Endodermal cell (in vitro differentiated cells): ENCODE data around the gene RAD51D. TPM values are rescaled to one million over a fixed set of nuclear protein-coding genes. Genes with fewer than 3 reads are reported as not detected.

Experiments used
- DNase-seq: peaks from one replicate; pipeline ENCODE4 v3.0.0-alpha.2; 2017
- H3K27ac ChIP-seq: 2 replicates; pipeline ENCODE4 v1.5.1; 2013; ENCODE audit warnings: mild to moderate bottlenecking, low read depth, low read length, moderate library complexity
- H3K27me3 ChIP-seq: 2 replicates; pipeline ENCODE4 v1.6.1; 2013; ENCODE audit warnings: mild to moderate bottlenecking, low read length, moderate library complexity; ENCODE audit not compliant: insufficient read depth, control insufficient read depth, poor library complexity, severe bottlenecking
- H3K36me3 ChIP-seq: 2 replicates; pipeline ENCODE4 v1.7.0; 2013; ENCODE audit warnings: mild to moderate bottlenecking, low read length, moderate library complexity; ENCODE audit not compliant: control insufficient read depth, insufficient read depth
- H3K4me1 ChIP-seq: one replicate; pipeline ENCODE4 v1.7.0; 2013; ENCODE audit warnings: low read length; ENCODE audit not compliant: control insufficient read depth, insufficient read depth
- H3K4me3 ChIP-seq: 2 replicates; pipeline ENCODE4 v1.5.1; 2013; ENCODE audit warnings: mild to moderate bottlenecking, low read length, moderate library complexity
- H3K9ac ChIP-seq: 2 replicates; pipeline ENCODE4 v1.6.1; 2013; ENCODE audit warnings: mild to moderate bottlenecking, low read length, moderate library complexity; ENCODE audit not compliant: poor library complexity, severe bottlenecking; ENCODE audit errors: extremely low read depth
- H3K9me3 ChIP-seq: 2 replicates; pipeline ENCODE4 v1.6.1; 2013; ENCODE audit warnings: mild to moderate bottlenecking, low read length, moderate library complexity; ENCODE audit not compliant: control insufficient read depth
- H3K27ac Mint-ChIP-seq: 2 replicates; pipeline ENCODE4 v1.8.0; 2020; ENCODE audit warnings: mixed read lengths
- H3K27me3 Mint-ChIP-seq: 2 replicates; pipeline ENCODE4 v1.8.0; 2021; ENCODE audit warnings: mild to moderate bottlenecking, mixed read lengths; ENCODE audit not compliant: insufficient read depth
- H3K36me3 Mint-ChIP-seq: 2 replicates; pipeline ENCODE4 v1.8.0; 2020; ENCODE audit warnings: low read depth, mixed read lengths
- H3K4me1 Mint-ChIP-seq: 2 replicates; pipeline ENCODE4 v1.8.0; 2020; ENCODE audit warnings: mixed read lengths
- H3K4me3 Mint-ChIP-seq: 2 replicates; pipeline ENCODE4 v1.8.0; 2020; ENCODE audit warnings: mild to moderate bottlenecking, moderate library complexity, mixed read lengths
- H3K9me3 Mint-ChIP-seq: 2 replicates; pipeline ENCODE4 v1.8.0; 2020; ENCODE audit warnings: mild to moderate bottlenecking, mixed read lengths
- CTCF ChIP-seq: fragments of 200-600 bp; sonication (generic); conservative IDR thresholded peaks from 2 replicates; pipeline ENCODE4 v1.5.0; 2021; ENCODE audit warnings: antibody characterized with exemption, mild to moderate bottlenecking
- WGBS, 2 experiments: methylation state at CpG; one replicate each; pipeline versions ENCODE4 v1.1.5 to v1.1.7; 2013; ENCODE audit warnings: missing lambda C conversion rate in 2 of 2, mixed read lengths in 1 of 2; ENCODE audit not compliant: insufficient coverage in 1 of 2, insufficient read length in 1 of 2; 5-methylcytosine and 5-hydroxymethylcytosine counted together
- total RNA-seq, 2 donors: library from RNA; stranded (reverse); fragmentation: NEBNext Ultra II Directional in 1 of 2; extraction: Animal tissue kit (Norgen Biotek cat#: 25700) in 1 of 2; gene quantifications; 2 replicates in 1 of 2; 3 replicates in 1 of 2; pipeline ENCODE4 v1.2.1, GENCODE V29; 2021

The RAD51D gene
- total RNA-seq, 2 donors from 2014 or later = 24.8 to 26.0 TPM

DNA sequence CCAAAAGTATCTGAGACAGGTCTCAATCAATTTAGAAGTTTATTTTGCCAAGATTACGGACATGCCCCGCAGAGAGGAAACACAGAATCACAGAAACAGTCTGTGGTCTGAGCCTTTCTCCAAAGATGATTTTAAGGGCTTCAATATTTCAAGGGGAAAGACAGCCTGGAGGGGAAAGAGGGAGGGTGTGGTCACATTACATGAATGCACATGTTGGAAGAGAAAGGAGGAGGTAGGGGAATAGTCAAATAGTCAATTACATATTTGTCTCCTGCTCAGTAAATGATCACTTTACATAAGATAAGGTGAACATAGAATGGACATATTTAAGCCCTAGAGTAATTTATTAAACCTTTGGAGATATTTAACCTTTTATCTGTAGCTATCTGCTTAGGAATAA lies 40.3 kb upstream of the RAD51D start:
- no peaks in the 10 kb centered on the region for H3K36me3 Mint-ChIP-seq
- no peak overlapping the region for H3K27ac Mint-ChIP-seq
- Histone ChIP-seq H3K27me3 (no peaks in the 10 kb centered on the region), H3K9ac (no peak overlapping the region), H3K27ac (no peak overlapping the region), H3K36me3 (no peaks in the 10 kb centered on the region), H3K4me3 (no peak overlapping the region), H3K4me1 (no peaks in the 10 kb centered on the region), H3K9me3 (no peaks in the 10 kb centered on the region)
- H3K4me1 Mint-ChIP-seq = no peaks in the 10 kb centered on the region
- 94 to 100% methylated on average over 2 of the region's 2 CpGs for WGBS, 2 experiments
- no peak overlapping the region for H3K4me3 Mint-ChIP-seq
- DNase-seq = no peak
- H3K9me3 Mint-ChIP-seq = no peaks in the 10 kb centered on the region
- TF ChIP-seq CTCF = no peak
- no peaks in the 10 kb centered on the region for H3K27me3 Mint-ChIP-seq

DNA sequence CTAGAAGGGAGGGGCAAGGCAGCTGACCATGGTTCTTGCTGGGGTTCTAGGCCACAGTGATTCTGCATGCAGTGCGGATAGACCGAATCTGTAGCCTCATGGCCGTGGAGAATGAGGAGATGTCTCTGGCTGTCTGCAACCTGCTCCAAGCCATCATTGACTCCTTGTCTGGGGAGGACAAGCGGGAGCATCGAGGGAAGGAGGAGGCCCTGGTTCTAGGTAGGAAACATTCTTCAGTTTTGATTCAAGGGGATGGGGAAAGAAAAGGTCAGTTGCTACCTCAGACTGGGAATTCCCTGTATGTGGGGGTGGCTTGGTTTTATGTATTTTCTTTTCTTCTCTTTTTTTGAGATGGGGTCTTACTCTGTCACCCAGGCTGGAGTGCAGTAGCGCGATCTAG lies 35.6 kb upstream of the RAD51D start:
- no peak for TF ChIP-seq CTCF
- Histone ChIP-seq H3K27ac (no peak overlapping the region), H3K36me3 (no peaks in the 10 kb centered on the region), H3K9me3 (no peaks in the 10 kb centered on the region), H3K4me3 (no peak overlapping the region), H3K9ac (no peak overlapping the region), H3K4me1 (no peaks in the 10 kb centered on the region), H3K27me3 (no peaks in the 10 kb centered on the region)
- WGBS, 2 experiments = 85 to 91% methylated on average over 5 to 7 of the region's 7 CpGs
- H3K36me3 Mint-ChIP-seq = no peaks in the 10 kb centered on the region
- no peaks in the 10 kb centered on the region for H3K27me3 Mint-ChIP-seq
- H3K4me3 Mint-ChIP-seq = no peak overlapping the region
- H3K4me1 Mint-ChIP-seq = no peaks in the 10 kb centered on the region
- no peak for DNase-seq
- H3K9me3 Mint-ChIP-seq = no peaks in the 10 kb centered on the region
- H3K27ac Mint-ChIP-seq = no peak overlapping the region

DNA sequence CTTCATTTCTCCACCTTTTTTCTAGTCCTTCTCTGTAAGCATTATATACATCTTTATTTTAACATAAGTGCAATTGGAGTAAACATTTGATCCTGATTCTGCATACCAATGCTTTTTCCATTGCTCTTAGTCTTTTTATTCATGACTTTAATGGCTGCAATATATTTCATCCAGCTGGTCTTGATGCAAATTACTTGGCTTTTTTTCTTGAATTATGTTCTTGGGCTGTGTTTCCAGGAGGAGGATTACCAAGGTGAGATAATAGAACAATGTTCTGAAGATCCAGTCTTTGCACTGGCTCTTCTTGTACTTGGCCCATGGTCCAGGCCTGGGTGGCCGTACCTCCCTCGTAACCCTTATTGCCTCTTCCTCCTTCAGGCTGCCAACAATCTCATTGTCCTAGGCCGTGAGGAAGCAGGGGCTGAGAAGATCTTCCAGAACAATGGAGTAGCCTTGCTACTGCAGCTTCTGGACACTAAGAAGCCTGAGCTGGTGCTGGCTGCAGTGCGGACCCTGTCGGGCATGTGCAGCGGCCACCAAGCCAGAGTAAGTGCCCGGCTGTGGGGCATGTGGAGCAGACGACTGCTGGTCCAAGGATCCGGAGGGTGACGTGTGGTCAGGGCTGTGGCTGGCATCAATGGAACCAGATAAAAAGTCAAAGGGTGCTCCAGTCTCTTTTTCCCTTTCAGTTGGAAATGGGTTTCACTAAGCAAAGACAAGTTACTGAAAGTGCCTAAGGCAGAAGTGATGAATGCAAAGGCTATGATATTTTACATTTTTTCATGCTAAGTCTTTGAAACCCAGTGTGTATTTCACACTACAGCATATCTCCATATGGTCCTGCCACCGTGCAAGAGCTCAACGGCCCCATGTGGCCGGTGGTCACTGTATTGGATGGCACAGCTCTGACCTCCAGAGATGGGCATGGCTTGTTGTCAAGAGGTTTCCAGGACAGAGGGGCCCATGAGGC lies 34.8 kb upstream of the RAD51D start:
- no peak for TF ChIP-seq CTCF
- H3K27ac ChIP-seq = no peak overlapping the region
- Mint-ChIP-seq H3K9me3 (no peaks in the 10 kb centered on the region), H3K4me3 (no peak overlapping the region), H3K36me3 (no peaks in the 10 kb centered on the region), H3K27me3 (no peaks in the 10 kb centered on the region), H3K27ac (no peak overlapping the region), H3K4me1 (no peaks in the 10 kb centered on the region)
- H3K9ac ChIP-seq = no peak overlapping the region
- no peaks in the 10 kb centered on the region for H3K9me3 ChIP-seq
- H3K4me3 ChIP-seq = no peak overlapping the region
- WGBS, 2 experiments = 90 to 93% methylated on average over 10 to 13 of the region's 13 CpGs
- no peaks in the 10 kb centered on the region for H3K27me3 ChIP-seq
- no peak for DNase-seq
- H3K36me3 ChIP-seq = no peaks in the 10 kb centered on the region
- no peaks in the 10 kb centered on the region for H3K4me1 ChIP-seq
